Heart right ventricle (tissue), 16 donors: ENCODE measurements around the gene RAI1. TPM values are rescaled to one million over a fixed set of nuclear protein-coding genes. Genes with fewer than 3 reads are reported as not detected.
"Not testable (repeated sequence)": the region's sequence is repeated elsewhere in the genome, so short reads cannot be mapped to it uniquely, and the experiment has no call there.

Source experiments
- ATAC-seq, 8 donors: fragments of 200-7000 bp; cut with Tn5 transposase; one replicate each; pipeline ENCODE4 v1.9.1; 2020; ENCODE audit warnings: mild to moderate bottlenecking in 8 of 8, moderate library complexity in 8 of 8, moderate number of reproducible peaks in 1 of 8
- DNase-seq, 2 donors: peaks; one replicate each; pipeline ENCODE4 v3.0.0-alpha.2; 2020
- H3K27ac ChIP-seq, 10 donors: fragments of 200-600 bp; sonication (generic) in 2 of 10; one replicate each; pipeline versions ENCODE4 v1.5.0 to v1.8.0; 2020 to 2022; ENCODE audit warnings: mild to moderate bottlenecking in 3 of 10
- H3K27me3 ChIP-seq, 7 donors: fragments of 200-600 bp; one replicate each; pipeline ENCODE4 v1.8.0; 2021 to 2022; ENCODE audit warnings: mild to moderate bottlenecking in 2 of 7
- H3K36me3 ChIP-seq, 9 donors: fragments of 200-600 bp; sonication (generic) in 1 of 9; one replicate each; pipeline versions ENCODE4 v1.5.0 to v1.8.0; 2020 to 2022; ENCODE audit warnings: mild to moderate bottlenecking in 2 of 9
- H3K4me1 ChIP-seq, 9 donors: fragments of 200-600 bp; sonication (generic) in 1 of 9; one replicate each; pipeline versions ENCODE4 v1.5.0 to v1.8.0; 2020 to 2022; ENCODE audit warnings: mild to moderate bottlenecking in 4 of 9
- H3K4me3 ChIP-seq, 10 donors: fragments of 200-600 bp; sonication (generic) in 2 of 10; one replicate each; pipeline versions ENCODE4 v1.5.0 to v1.8.0; 2020 to 2022; ENCODE audit warnings: mild to moderate bottlenecking in 7 of 10, moderate library complexity in 2 of 10
- H3K9me3 ChIP-seq, 11 donors: fragments of 200-600 bp in 10 of 11; sonication (generic) in 2 of 11; one replicate each; pipeline versions ENCODE4 v1.5.0 to v1.8.0; 2013 to 2022; ENCODE audit warnings: mild to moderate bottlenecking in 2 of 11, control low read depth in 1 of 11, moderate library complexity in 1 of 11
- CTCF ChIP-seq, 9 donors: fragments of 200-600 bp; sonication (generic) in 2 of 9; IDR thresholded peaks; one replicate each; pipeline versions ENCODE4 v1.5.0 to v1.8.0; 2021 to 2022; ENCODE audit warnings: antibody characterized with exemption in 9 of 9, mild to moderate bottlenecking in 5 of 9, moderate library complexity in 1 of 9
- WGBS, 2 donors: extraction: QIAGEN DNeasy Blood & Tissue Kit; methylation state at CpG; one replicate each; pipeline ENCODE4 v1.1.7; 2013; ENCODE audit warnings: inconsistent platforms in 1 of 2; 5-methylcytosine and 5-hydroxymethylcytosine counted together
- intact Hi-C, 10 donors: fragments of 100-400 bp; cut with DNase I; formaldehyde crosslinking; loops; one replicate each; pipeline versions ENCODE4 v1.11.1 to v1.14.2; 2022
- polyA plus RNA-seq, 2 donors: library from polyadenylated mRNA; stranded (reverse); fragments of 200-250 nt; gene quantifications; one replicate each; pipeline ENCODE4 v1.2.3, GENCODE V29; 2013
- total RNA-seq, 10 donors: library from RNA; stranded (reverse); fragmentation: NEBNext Ultra II Directional in 3 of 10; extraction: Animal tissue kit (Norgen Biotek cat#: 25700) in 3 of 10; gene quantifications; one replicate each; pipeline versions ENCODE4 v1.2.1 to v1.2.4, GENCODE V29; 2021 to 2023
- donor health status: Arrhythmogenic right ventricular cardiomyopathy.
- donor health status: ischemic (EF 13 %, LVEDD 7.1; RV severe dilation, severe dysfunction).
- donor health status: healthy with polysubstance abuse.
- donor health status: DM: no; HTN: yes; CAD: no.
- donor health status: DM: no; HTN: no; CAD: no.
- donor health status: ischemic (EF 25% LVEDD 6.9; RV normal size, moderate dysfunction).
- donor health status: ischemic (EF 25% LVEDD 5.7; RV mildly dilated, moderate dysfunction).
- donor health status: healthy.
- donor health status: DM: yes; HTN: yes; CAD: no.
- donor health status: Ischemic cardiomyopathy.
- donor health status: ischemic (EF 35%, LVEDD 5.7; RV mildly dilated, moderate dysfunction).
- donor health status: nonischemic (EF 11% LVEDD 7.7; RV severe dilation, severe dysfunction).
- donor health status: DM: yes; HTN: yes; CAD: no.
- donor health status: PGD.
- donor health status: ischemic (EF 29% LVEDD 5.4; RV normal size, mild dysfunction).
- donor health status: nonischemic (EF 23%, LVEDD 6.1; RV moderate dilation, normal function).

Gene RAI1
- total and polyA plus RNA-seq, 12 donors = 13.8 to 32.0 (median 19.8) TPM

GRCh38 chr17:17677299-17678040 is 3.8 kb upstream of the RAI1 start:
- no peaks in the 10 kb centered on the region for H3K36me3 ChIP-seq
- H3K27me3 ChIP-seq = no peaks in the 10 kb centered on the region
- no peak for TF ChIP-seq CTCF (IDR thresholded peaks at IDR 0.05)
- H3K27ac ChIP-seq = no peak overlapping the region
- no peaks in the 10 kb centered on the region for H3K9me3 ChIP-seq
- DNase-seq (no peak), ATAC-seq (no peak)
- no peak overlapping the region for H3K4me3 ChIP-seq
- H3K4me1 ChIP-seq = peaks cover 0 to 26% (median 18%) of the 10 kb centered on the region in 9 donors
- intact Hi-C loops = loop anchor here in 4 of 10 donors (2.0 to 10.0 kb wide), 3 partner anchors 185 to 355 kb away; no protein-coding TSS in a partner anchor
- 61 to 62% methylated on average over 2 of the region's 2 CpGs for WGBS, 2 donors

- ATAC-seq, H3K27me3 ChIP-seq, H3K27ac ChIP-seq, H3K4me3 ChIP-seq, DNase-seq, H3K9me3 ChIP-seq, H3K36me3 ChIP-seq: not testable (repeated sequence)
- intact Hi-C loops = loop anchor here in 3 of 10 donors (5.0 to 10.0 kb wide), 2 partner anchors 184 to 187 kb away; no protein-coding TSS in a partner anchor
- 89 to 90% methylated on average over 5 of the region's 5 CpGs for WGBS, 2 donors
- H3K4me1 ChIP-seq = peaks cover under 1 to 21% (median 14%) of the 10 kb centered on the region in 9 donors
Observed at GRCh38 chr17:17678063-17678699, 3.1 kb upstream of the RAI1 start.

- Histone ChIP-seq H3K9me3 (no peaks in the 10 kb centered on the region), H3K27me3 (no peaks in the 10 kb centered on the region), H3K4me1 (peaks cover 9 to 31% (median 24%) of the 10 kb centered on the region in 9 donors), H3K36me3 (no peaks in the 10 kb centered on the region), H3K4me3 (no peak overlapping the region), H3K27ac (no peak overlapping the region)
- no peak for ATAC-seq
- intact Hi-C loops = loop anchor here in 3 of 10 donors (5.0 to 10.0 kb wide), 2 partner anchors 183 to 186 kb away; no protein-coding TSS in a partner anchor
- TF ChIP-seq CTCF (IDR thresholded peaks at IDR 0.05) = no peak
- no peak for DNase-seq
- WGBS, 2 donors = 96 to 98% methylated on average over 6 of the region's 6 CpGs
Observed at GRCh38 chr17:17679243-17679642, 2.0 kb upstream of the RAI1 start.

GRCh38 chr17:17679748-17680147 is 1.5 kb upstream of the RAI1 start:
- no peak for ATAC-seq
- Histone ChIP-seq H3K27me3 (no peaks in the 10 kb centered on the region), H3K4me1 (peaks cover 9 to 36% (median 29%) of the 10 kb centered on the region in 9 donors), H3K9me3 (no peaks in the 10 kb centered on the region), H3K4me3 (no peak overlapping the region), H3K36me3 (no peaks in the 10 kb centered on the region), H3K27ac (no peak overlapping the region)
- TF ChIP-seq CTCF (IDR thresholded peaks at IDR 0.05) = no peak
- 92 to 93% methylated on average over 6 of the region's 6 CpGs for WGBS, 2 donors
- DNase-seq = no peak
- intact Hi-C loops = loop anchor here (2.0 to 10.0 kb wide), 17 partner anchors 73 to 358 kb away; partner anchors contain the start of genes ATPAF2 (in 4 of the 10) and GID4 (in 4 of the 10)
